Hepatocyte (in vitro differentiated cells): ENCODE data around the gene PNPLA7. TPM values are rescaled to one million over a fixed set of nuclear protein-coding genes. Genes with fewer than 3 reads are reported as not detected.
"Not testable (repeated sequence)": the region's sequence is repeated elsewhere in the genome, so short reads cannot be mapped to it uniquely, and the experiment has no call there.

Experiments used
- DNase-seq: peaks from one replicate; pipeline ENCODE4 v3.0.0-alpha.2; 2016; ENCODE audit warnings: low spot score
- H2AFZ ChIP-seq: fragments of 200-600 bp; sonication (generic); 2 replicates; pipeline ENCODE4 v1.6.0; 2016; ENCODE audit warnings: antibody characterized with exemption, mild to moderate bottlenecking
- H3K27ac ChIP-seq: fragments of 200-600 bp; sonication (generic); 2 replicates; pipeline ENCODE4 v1.5.1; 2016; ENCODE audit warnings: mild to moderate bottlenecking
- H3K27me3 ChIP-seq: fragments of 200-600 bp; sonication (generic); 2 replicates; pipeline ENCODE4 v1.6.1; 2016
- H3K36me3 ChIP-seq: fragments of 200-600 bp; sonication (generic); replicated peaks from 2 replicates; pipeline ENCODE4 v1.5.1; 2016; ENCODE audit warnings: low read depth; ENCODE audit not compliant: insufficient read depth
- H3K4me1 ChIP-seq: fragments of 200-600 bp; sonication (generic); 2 replicates; pipeline ENCODE4 v1.5.1; 2016; ENCODE audit warnings: mild to moderate bottlenecking, moderate library complexity; ENCODE audit not compliant: insufficient read depth
- H3K4me2 ChIP-seq: fragments of 200-600 bp; sonication (generic); 2 replicates; pipeline ENCODE4 v1.6.0; 2016
- H3K4me3 ChIP-seq: fragments of 200-600 bp; sonication (generic); 2 replicates; pipeline ENCODE4 v1.5.1; 2016; ENCODE audit warnings: mild to moderate bottlenecking
- H3K79me2 ChIP-seq: fragments of 200-600 bp; sonication (generic); 2 replicates; pipeline ENCODE4 v1.6.0; 2017; ENCODE audit warnings: mild to moderate bottlenecking
- H3K9me2 ChIP-seq: fragments of 200-600 bp; sonication (generic); replicated peaks from 2 replicates; pipeline ENCODE4 v1.6.0; 2017; ENCODE audit warnings: mild to moderate bottlenecking; ENCODE audit not compliant: insufficient read depth
- H3K9me3 ChIP-seq: fragments of 200-600 bp; sonication (generic); 2 replicates; pipeline ENCODE4 v1.5.1; 2016; ENCODE audit warnings: low read depth, mild to moderate bottlenecking
- H4K20me1 ChIP-seq: fragments of 200-600 bp; sonication (generic); 2 replicates; pipeline ENCODE4 v1.6.0; 2016; ENCODE audit warnings: mild to moderate bottlenecking; ENCODE audit not compliant: insufficient read depth, poor library complexity, severe bottlenecking
- CTCF ChIP-seq: fragments of 200-600 bp; sonication (generic); IDR thresholded peaks from 2 replicates; pipeline ENCODE4 v1.5.1; 2016; ENCODE audit warnings: antibody characterized with exemption, mild to moderate bottlenecking; ENCODE audit not compliant: poor library complexity
- EZH2 ChIP-seq: fragments of 200-600 bp; sonication (generic); IDR thresholded peaks from 2 replicates; pipeline ENCODE4 v1.6.1; 2016; ENCODE audit warnings: antibody characterized with exemption, mild to moderate bottlenecking, borderline replicate concordance
- EZH2phosphoT487 ChIP-seq: fragments of 200-600 bp; sonication (generic); IDR thresholded peaks from one replicate; pipeline ENCODE4 v1.6.1; 2018; ENCODE audit warnings: antibody characterized with exemption, mild to moderate bottlenecking, low read depth, moderate library complexity; ENCODE audit not compliant: unreplicated experiment, severe bottlenecking
- WGBS: methylation state at CpG from one replicate; pipeline ENCODE4 v1.1.6; 2016; ENCODE audit warnings: low lambda C conversion rate; ENCODE audit errors: missing lambda C conversion rate; 5-methylcytosine and 5-hydroxymethylcytosine counted together
- polyA plus RNA-seq: library from polyadenylated mRNA; unstranded; fragments of >200 nt; fragmentation: Nextera tagmentation; extraction: Ambion mirVana; gene quantifications from 2 replicates; pipeline ENCODE4 v1.2.1, GENCODE V29; 2016
- total RNA-seq: library from RNA; depleted of rRNA; stranded (reverse); fragments of >200 nt; gene quantifications from 2 replicates; pipeline ENCODE4 v1.2.3, GENCODE V29; 2014

The PNPLA7 gene
- total and polyA plus RNA-seq, 2 experiments from 2014 or later = 0.62 to 0.77 TPM

GRCh38 chr9:137521405-137521985 lies 28.7 kb downstream of the PNPLA7 start:
- Histone ChIP-seq H4K20me1 (no peaks in the 10 kb centered on the region), H3K27ac (no peak overlapping the region), H3K9me2 (no peaks in the 10 kb centered on the region), H3K79me2 (no peaks in the 10 kb centered on the region), H3K27me3 (no peaks in the 10 kb centered on the region), H3K4me1 (no peaks in the 10 kb centered on the region), H3K4me2 (no peak overlapping the region), H3K4me3 (no peak overlapping the region), H2AFZ (no peak overlapping the region), H3K36me3 (no peaks in the 10 kb centered on the region), H3K9me3 (no peaks in the 10 kb centered on the region)
- WGBS = 92% methylated on average over 18 of the region's 18 CpGs
- TF ChIP-seq EZH2 = no peak
- no peak for TF ChIP-seq CTCF
- TF ChIP-seq EZH2phosphoT487 = no peak
- DNase-seq = no peak

GRCh38 chr9:137520614-137521404 lies 29.4 kb downstream of the PNPLA7 start:
- no peaks in the 10 kb centered on the region for H3K27me3 ChIP-seq
- no peak overlapping the region for H3K27ac ChIP-seq
- no peaks in the 10 kb centered on the region for H3K9me2 ChIP-seq
- no peaks in the 10 kb centered on the region for H3K9me3 ChIP-seq
- no peak for DNase-seq
- H3K79me2 ChIP-seq = no peaks in the 10 kb centered on the region
- H4K20me1 ChIP-seq = no peaks in the 10 kb centered on the region
- H3K4me3 ChIP-seq = no peak overlapping the region
- WGBS = 93% methylated on average over 30 of the region's 30 CpGs
- H3K4me1 ChIP-seq = no peaks in the 10 kb centered on the region
- H3K36me3 ChIP-seq = no peaks in the 10 kb centered on the region
- H2AFZ ChIP-seq = no peak overlapping the region
- TF ChIP-seq EZH2 (no peak), CTCF (no peak), EZH2phosphoT487 (no peak)
- no peak overlapping the region for H3K4me2 ChIP-seq

- Histone ChIP-seq H3K4me3 (no peak overlapping the region), H3K4me1 (no peaks in the 10 kb centered on the region), H3K27me3 (no peaks in the 10 kb centered on the region), H3K9me3 (no peaks in the 10 kb centered on the region), H3K27ac (no peak overlapping the region), H3K9me2 (no peaks in the 10 kb centered on the region), H3K79me2 (no peaks in the 10 kb centered on the region), H3K36me3 (no peaks in the 10 kb centered on the region), H2AFZ (no peak overlapping the region), H3K4me2 (no peak overlapping the region), H4K20me1 (no peaks in the 10 kb centered on the region)
- DNase-seq = no peak
- TF ChIP-seq CTCF = no peak
- TF ChIP-seq EZH2 = no peak
- no peak for TF ChIP-seq EZH2phosphoT487
- 94% methylated on average over 7 of the region's 10 CpGs for WGBS
Observed at GRCh38 chr9:137519553-137519952, 30.6 kb downstream of the PNPLA7 start.

- not testable (repeated sequence) for H3K36me3 ChIP-seq, H3K9me2 ChIP-seq, H4K20me1 ChIP-seq, H2AFZ ChIP-seq, H3K79me2 ChIP-seq, H3K27me3 ChIP-seq, H3K27ac ChIP-seq, H3K4me3 ChIP-seq, H3K9me3 ChIP-seq, H3K4me1 ChIP-seq, H3K4me2 ChIP-seq, DNase-seq
- WGBS = over 99% methylated on average over 13 of the region's 13 CpGs
Observed at GRCh38 chr9:137518661-137519459, 31.3 kb downstream of the PNPLA7 start.
